ENCODE results near the gene ASCL1. TPM values are rescaled to one million over a fixed set of nuclear protein-coding genes. Genes with fewer than 3 reads are reported as not detected.

The ASCL1 gene
- total RNA-seq: under 1 TPM in 4 of 6 donors, not detected in 2; 0.04 to 0.21 (median 0.16) TPM
- polyA plus RNA-seq: under 1 TPM; 0.19 to 0.40 TPM

GRCh38 chr12:102957339-102958050 is at the start of gene ASCL1:
Gene ASCL1, plus strand, starts transcription at chr12:102957674. Its CDS starts 571 bp downstream, at chr12:102958245.
- H3K4me1 ChIP-seq: peaks cover 0 to 3% (median 0%) of the 10 kb centered on the region in 3 donors
- H3K27me3 ChIP-seq: peaks cover 0 to 30% (median 9%) of the 10 kb centered on the region in 4 donors
- intact Hi-C loops (cut with DNase I): no loop called here
- ATAC-seq: peak in 2 of 4 donors; percentile 12 to 27
- no peaks in the 10 kb centered on the region for H3K9me3 ChIP-seq
- H3K36me3 ChIP-seq: no peaks in the 10 kb centered on the region
- WGBS, 2 donors: 1% methylated on average over 33 to 52 of the region's 52 CpGs
- H3K27ac ChIP-seq: no peak within 1 kb of the TSS
- no peak for DNase-seq
- peak within 1 kb of the TSS; percentile 0 to 39 (median 13) for H3K4me3 ChIP-seq
- FAIRE-seq: no peak
- no peak for TF ChIP-seq CTCF (IDR thresholded peaks at IDR 0.05)

GRCh38 chr12:102907918-102908317 is 49.6 kb upstream of the ASCL1 start:
- WGBS, 2 donors: 56 to 62% methylated on average over 4 of the region's 4 CpGs
- FAIRE-seq (no peak), DNase-seq (no peak)

GRCh38 chr12:102910137-102910536 is 47.3 kb upstream of the ASCL1 start:
- TF ChIP-seq CTCF (IDR thresholded peaks at IDR 0.05): no peak
- 84 to 87% methylated on average over 7 of the region's 7 CpGs for WGBS, 2 donors
- Histone ChIP-seq H3K9me3 (no peaks in the 10 kb centered on the region), H3K4me3 (no peak overlapping the region), H3K4me1 (no peaks in the 10 kb centered on the region), H3K36me3 (no peaks in the 10 kb centered on the region), H3K27ac (no peak overlapping the region), H3K27me3 (no peaks in the 10 kb centered on the region)
- FAIRE-seq (no peak), ATAC-seq (no peak), DNase-seq (no peak)
- intact Hi-C loops (cut with DNase I): no loop called here

More at GRCh38 chr12:102907918-102908317, 49.6 kb upstream of the ASCL1 start:
- H3K4me3 ChIP-seq: no peak overlapping the region
- ATAC-seq: no peak
- no peaks in the 10 kb centered on the region for H3K9me3 ChIP-seq
- no peaks in the 10 kb centered on the region for H3K27me3 ChIP-seq
- H3K36me3 ChIP-seq: no peaks in the 10 kb centered on the region
- no peak for TF ChIP-seq CTCF (IDR thresholded peaks at IDR 0.05)
- intact Hi-C loops (cut with DNase I): no loop called here
- H3K4me1 ChIP-seq: no peaks in the 10 kb centered on the region
- no peak overlapping the region for H3K27ac ChIP-seq

- no peaks in the 10 kb centered on the region for H3K9me3 ChIP-seq
- ATAC-seq: no peak
- no peak for FAIRE-seq
Measured at GRCh38 chr12:102910792-102911191, 46.7 kb upstream of the ASCL1 start.

More at GRCh38 chr12:102910792-102911191, 46.7 kb upstream of the ASCL1 start:
- H3K4me3 ChIP-seq: no peak overlapping the region
- no peaks in the 10 kb centered on the region for H3K4me1 ChIP-seq
- no peaks in the 10 kb centered on the region for H3K36me3 ChIP-seq
- intact Hi-C loops (cut with DNase I): no loop called here
- H3K27me3 ChIP-seq: no peaks in the 10 kb centered on the region
- no peak overlapping the region for H3K27ac ChIP-seq
- 76 to 80% methylated on average over 4 of the region's 4 CpGs for WGBS, 2 donors
- TF ChIP-seq CTCF (IDR thresholded peaks at IDR 0.05): no peak
- no peak for DNase-seq

Data from pancreas (tissue), 10 donors.